OCI-LY3 (cell line): Measurements from ENCODE around the gene GIMAP8.

Experiments
- EZH2phosphoT487 ChIP-seq: fragments of 200-600 bp; shearing (Covaris generic); IDR thresholded peaks from 2 replicates; pipeline ENCODE4 v1.6.1; 2018; ENCODE audit warnings: antibody characterized with exemption, mixed run types, low read depth
- TF ChIP-seq, protein P1 (sequence below): fragments of 200-600, 300-600 bp; sonication (generic); IDR thresholded peaks from 2 replicates; pipeline ENCODE4 v1.5.1; 2014; ENCODE audit warnings: antibody characterized with exemption, low read length, low read depth

DNA sequence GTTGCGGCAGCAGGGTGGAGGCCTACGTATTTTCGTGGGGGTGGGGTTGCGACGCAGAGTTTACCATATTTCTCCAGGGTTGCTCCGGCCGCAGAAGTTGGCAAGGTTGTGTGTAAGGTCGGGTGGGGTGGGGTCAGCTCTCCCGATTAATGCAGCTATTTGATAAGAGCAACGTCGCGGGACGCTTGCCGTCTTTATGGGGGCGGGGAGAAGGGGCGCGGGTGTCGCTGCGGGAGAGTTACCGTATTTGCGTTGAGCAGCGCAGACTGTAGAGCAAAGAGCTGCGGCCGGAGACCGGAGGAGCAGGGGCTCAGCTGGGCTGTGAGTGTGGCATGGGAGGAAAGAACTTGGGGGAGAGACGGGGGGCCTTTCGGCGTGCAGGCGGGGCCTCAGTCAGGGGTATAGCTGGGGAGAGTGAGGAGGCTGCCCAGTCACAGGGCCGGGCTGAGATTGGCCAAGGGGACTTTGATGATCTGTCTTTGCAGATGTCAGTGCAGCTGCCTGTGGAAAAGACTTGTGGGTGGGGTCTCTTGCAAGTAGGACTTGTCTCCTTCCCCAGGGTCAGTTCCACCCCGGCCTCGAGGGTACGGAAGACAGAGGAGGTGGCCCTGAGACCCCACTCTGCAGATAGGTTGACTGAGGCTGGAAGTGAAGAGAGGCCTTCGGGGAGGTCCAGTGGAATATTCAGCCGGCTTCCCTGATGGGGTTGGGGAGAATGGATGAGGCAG lies 44.7 kb upstream of the GIMAP8 start:
- TF ChIP-seq, protein P1, sequence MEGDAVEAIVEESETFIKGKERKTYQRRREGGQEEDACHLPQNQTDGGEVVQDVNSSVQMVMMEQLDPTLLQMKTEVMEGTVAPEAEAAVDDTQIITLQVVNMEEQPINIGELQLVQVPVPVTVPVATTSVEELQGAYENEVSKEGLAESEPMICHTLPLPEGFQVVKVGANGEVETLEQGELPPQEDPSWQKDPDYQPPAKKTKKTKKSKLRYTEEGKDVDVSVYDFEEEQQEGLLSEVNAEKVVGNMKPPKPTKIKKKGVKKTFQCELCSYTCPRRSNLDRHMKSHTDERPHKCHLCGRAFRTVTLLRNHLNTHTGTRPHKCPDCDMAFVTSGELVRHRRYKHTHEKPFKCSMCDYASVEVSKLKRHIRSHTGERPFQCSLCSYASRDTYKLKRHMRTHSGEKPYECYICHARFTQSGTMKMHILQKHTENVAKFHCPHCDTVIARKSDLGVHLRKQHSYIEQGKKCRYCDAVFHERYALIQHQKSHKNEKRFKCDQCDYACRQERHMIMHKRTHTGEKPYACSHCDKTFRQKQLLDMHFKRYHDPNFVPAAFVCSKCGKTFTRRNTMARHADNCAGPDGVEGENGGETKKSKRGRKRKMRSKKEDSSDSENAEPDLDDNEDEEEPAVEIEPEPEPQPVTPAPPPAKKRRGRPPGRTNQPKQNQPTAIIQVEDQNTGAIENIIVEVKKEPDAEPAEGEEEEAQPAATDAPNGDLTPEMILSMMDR, result no peak
- no peak for TF ChIP-seq EZH2phosphoT487
